Esophagus mucosa (tissue), 1 donor: ENCODE results near the gene TMEM164. TPM values are rescaled to one million over a fixed set of nuclear protein-coding genes. Genes with fewer than 3 reads are reported as not detected.
A peak's percentile ranks its signal among the peaks of the same experiment; 100 is the strongest.

Experiments
- ATAC-seq: fragments of 200-7000 bp; cut with Tn5 transposase; one replicate; pipeline ENCODE4 v1.9.1; 2020
- total RNA-seq: library from RNA; stranded (reverse); gene quantifications from one replicate; pipeline ENCODE4 v1.2.4, GENCODE V29; 2023
- donor health status: DM: yes; HTN: yes; CAD: no.

TMEM164 gene
- total RNA-seq, 1 donor from 2014 or later = 22.4 TPM

DNA sequence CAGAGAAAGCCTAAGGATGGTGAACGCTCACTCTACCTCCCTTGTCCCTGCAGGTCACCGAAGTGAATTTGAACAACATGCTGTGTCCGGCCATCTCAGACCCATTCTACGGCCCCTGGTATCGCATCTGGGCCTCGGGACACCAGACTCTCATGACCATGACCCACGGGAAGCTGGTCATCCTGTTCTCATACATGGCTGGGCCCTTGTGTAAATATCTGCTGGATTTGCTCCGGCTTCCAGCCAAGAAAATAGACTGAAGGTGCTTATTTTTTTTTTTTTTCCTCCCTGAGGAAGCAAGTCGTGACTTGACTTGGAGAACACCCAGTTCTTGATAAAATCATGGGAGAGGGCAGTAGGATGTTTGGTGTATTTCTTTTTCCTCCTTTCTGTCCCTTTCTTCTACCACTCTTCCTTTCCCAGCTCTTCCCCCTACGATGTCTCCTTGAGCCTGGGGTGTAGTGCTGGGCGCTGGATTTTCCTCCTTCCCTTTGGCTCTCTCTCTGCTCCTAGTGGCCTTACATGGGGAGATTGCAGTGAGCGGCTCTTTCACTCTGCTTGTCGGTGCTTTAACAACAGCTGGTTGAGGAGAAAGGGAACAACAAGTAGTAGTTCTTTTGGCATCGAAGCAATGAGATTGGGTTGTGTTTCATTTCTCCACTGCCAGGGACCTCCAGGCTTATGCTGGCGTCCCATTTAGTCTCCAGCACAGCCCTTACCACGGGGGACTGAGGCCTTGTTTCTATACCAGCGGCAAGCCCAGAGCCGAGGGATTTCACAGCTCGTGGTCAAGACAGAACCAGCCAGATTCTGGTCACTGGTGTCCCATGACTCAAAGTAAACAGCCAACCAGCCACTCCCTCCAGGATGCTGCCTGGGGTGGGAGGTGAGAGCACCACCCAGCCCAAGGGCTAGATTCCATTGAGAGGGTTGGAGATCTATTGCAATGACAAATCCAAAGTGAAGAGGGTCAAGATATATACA, 170.6 kb downstream of the TMEM164 start:
- peak; percentile 57 for ATAC-seq

DNA sequence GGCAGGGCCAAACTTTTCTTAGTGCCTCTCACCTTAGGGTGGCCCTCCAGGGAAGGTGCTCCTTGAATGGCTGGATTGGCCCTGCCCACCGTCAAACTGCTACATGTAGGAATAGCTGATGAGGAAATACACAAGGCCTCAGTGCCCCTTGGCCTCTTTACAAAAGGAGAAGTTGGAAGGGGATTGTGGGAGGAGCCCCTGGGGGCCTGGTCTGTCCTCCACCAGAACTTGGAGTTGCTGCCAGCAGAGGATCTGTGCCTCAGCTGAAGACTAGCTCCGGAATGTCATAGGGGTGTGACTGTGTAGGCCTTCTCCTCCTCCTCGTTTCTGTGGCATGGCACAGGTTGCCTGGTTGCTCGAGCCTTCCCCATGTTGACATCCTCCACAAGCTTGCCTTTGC, 172.2 kb downstream of the TMEM164 start:
- no peak for ATAC-seq

DNA sequence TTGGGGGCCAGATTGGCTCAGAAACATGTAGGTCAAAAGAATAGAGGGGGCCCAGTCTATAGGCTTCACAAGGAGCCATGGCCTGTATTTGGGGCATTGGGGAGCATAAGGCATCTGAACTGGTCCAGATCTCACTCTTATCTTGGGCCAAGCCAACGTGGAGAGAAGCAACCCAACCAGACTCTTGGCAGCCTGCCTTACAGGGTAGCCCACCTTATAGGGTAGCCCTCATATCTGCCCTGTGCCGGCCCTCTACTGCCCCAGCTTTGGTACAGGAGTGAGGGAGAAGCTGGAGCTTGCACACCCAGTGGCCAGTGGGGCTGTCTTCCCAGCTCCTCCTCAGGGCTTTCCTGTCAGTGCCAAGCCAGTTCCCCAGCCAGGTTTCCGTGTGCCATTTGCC, 172.8 kb downstream of the TMEM164 start:
- ATAC-seq = no peak

DNA sequence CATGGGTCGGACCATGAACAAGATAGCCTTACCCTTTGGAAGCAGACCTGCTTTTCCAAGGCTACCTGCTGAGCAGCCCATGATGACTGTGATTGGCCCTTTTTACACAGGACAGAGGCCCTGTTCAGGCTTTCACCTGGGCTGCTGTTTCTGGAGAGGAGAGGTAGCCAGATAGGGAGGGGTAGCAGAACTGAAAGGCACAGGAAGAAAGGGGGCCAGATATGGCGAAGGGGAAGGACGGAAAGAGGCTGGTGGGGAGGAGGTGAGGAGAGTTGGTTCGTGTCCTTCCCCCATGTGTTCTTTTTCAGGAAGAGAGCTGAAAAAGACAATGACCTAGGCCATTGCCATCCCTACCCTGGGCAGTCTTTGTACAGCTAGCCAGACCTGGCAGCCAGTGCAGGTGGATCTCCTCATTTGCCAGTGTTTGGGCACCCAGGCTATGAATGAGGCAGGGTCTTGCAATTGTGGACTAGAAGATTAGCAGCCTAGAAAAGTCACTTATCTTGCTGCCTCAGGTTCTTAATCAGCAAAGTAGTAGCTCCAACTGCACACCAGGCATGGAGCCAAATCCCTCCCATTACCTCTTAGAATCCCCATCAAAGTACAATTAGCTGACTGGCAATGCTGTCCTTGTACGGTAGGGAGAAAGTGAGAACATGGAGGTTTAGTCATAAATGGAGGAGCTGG, 175.4 kb downstream of the TMEM164 start:
- no peak for ATAC-seq

DNA sequence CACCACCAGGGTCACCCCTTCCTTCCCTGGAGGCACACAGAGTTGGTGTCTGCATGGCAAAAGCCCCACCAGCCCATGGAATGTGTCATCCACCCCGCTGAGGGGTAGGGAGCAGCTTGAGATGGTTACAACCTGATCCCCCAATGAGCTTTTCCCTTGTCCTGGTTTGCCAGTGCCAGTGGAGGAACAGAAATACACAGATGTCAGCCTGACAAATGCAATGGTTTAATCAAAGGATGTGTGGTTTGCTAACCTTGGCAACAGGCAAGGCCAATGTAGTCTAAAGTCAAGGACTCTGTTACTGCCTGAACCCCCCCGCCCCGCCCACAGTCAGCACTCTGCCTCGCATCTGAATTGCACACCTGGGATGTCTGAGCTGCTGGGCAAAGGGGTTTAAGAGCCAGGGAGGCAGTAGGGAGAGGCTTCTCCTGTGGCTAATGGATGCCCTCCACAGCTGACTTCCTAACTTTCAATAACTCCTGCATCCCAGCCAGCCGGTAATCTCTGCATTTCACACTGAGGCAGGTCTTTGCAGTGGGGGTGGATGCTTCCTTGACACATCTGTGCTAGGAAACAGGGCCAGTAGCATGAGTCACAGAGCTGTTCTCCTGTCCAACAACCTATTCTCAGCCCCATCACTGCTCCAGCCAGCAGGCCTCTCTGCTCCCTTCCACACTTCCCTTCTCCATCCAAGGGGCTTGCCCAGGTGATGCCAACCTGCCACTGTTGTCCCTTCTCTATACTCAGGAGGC, 177.4 kb downstream of the TMEM164 start:
- ATAC-seq = peak; percentile 69

DNA sequence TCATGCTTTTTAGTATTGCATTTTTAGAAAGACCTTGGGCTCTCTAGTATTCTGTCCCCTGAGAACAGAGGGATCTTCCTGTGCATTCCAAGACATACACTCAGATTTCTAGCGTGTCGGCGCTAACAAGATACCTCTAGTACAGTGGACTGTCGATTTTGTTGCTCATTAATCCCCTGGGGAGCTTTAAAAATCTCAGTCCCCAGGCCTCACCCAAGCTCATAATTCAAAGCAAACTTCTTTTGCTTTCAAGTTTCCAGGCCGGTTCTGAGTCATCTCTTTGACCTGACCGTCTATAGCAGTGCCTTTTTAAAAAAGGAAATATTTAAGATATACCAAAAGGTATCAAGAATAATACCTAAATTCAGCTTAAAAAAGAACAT, 178.0 kb downstream of the TMEM164 start:
- ATAC-seq = peak; percentile 37

DNA sequence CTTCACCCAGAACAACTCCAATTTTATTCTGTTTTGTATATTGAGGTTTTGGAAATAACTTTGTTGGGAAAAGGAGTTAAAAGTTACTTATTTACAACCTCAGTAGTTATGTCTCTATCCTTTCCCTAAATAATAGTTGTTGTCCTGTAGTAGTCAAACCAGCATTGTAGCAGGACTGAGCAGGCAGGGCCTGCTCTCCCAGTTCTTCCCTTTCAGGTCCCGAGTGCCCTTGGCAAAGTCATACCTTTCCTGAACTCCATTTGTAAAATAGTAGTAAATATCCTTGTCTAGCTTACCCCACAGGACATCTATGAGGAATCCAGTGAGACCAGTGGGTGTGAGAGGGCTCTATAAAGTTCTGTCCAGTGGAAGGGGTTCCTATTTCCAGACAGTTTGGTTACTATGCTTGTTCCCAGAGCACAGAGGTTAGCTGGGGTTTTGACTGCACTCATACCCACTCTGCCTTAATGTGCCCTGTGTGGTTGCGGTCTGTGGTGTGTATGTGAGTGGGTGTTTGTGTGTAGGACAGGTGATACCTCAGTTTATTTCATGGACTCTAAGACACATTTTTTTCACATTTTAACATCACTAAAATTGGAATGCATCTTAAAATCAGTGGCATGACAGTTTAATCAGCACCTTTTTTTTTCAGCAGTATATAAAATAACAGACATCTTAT, 178.7 kb downstream of the TMEM164 start:
- peak; percentile 64 for ATAC-seq

DNA sequence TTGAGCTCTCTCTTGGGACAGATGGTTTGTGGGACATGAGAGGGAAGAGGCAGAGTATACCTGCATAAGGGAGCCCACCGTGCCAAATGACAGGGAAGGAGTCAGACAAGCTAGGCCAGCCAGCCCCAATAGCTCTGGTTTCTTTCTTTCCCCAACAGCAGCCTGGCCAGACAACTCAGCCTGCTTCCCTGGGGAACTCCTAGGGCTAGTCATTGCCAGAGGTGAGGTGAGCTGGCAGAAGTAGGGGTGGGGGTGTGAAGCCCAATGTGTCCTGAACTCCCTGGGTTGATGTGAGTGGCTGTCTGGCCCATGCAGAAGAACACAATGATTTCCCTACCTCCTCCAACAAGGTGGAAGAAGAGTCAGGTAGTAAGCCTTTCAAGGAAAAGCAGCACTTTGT, 179.4 kb downstream of the TMEM164 start:
- peak; percentile 39 for ATAC-seq

DNA sequence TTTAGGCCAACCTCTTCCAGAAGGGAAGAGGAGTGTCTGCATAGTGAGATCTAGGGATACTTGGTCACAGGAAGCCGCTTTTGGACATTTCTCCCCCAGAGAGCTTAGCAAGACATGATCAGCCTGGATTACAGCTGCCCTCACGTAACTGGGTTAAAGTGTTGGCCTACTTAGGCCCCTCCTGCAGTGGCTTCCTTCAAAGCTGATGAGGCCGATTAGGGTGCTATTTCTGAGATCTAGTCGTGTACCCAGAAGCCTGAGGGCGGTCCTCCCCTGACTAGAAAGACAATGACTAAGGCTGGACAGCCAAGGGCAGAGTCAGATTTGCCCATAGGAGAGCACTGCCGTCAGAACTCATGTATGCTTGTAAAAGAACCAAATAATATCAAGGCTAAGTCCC, 180.0 kb downstream of the TMEM164 start:
- ATAC-seq = no peak

DNA sequence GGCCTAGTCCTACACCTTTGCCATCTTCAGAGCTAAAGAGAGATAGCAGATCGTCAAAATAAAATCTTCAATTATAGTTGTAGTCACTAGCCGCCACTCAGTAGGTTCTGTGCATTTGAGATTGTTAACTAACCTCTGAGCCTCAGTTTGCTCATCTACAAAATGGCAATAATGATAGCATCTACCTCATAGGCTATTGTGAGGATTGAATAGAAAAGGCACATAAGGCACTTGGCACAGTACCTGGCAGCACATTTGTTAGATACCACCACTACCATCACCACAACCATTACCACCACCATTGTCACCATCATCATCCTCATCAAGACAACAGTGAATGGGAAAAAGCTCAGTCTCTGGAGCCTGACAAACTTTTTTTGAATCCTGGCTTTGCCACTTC, 180.4 kb downstream of the TMEM164 start:
- no peak for ATAC-seq

DNA sequence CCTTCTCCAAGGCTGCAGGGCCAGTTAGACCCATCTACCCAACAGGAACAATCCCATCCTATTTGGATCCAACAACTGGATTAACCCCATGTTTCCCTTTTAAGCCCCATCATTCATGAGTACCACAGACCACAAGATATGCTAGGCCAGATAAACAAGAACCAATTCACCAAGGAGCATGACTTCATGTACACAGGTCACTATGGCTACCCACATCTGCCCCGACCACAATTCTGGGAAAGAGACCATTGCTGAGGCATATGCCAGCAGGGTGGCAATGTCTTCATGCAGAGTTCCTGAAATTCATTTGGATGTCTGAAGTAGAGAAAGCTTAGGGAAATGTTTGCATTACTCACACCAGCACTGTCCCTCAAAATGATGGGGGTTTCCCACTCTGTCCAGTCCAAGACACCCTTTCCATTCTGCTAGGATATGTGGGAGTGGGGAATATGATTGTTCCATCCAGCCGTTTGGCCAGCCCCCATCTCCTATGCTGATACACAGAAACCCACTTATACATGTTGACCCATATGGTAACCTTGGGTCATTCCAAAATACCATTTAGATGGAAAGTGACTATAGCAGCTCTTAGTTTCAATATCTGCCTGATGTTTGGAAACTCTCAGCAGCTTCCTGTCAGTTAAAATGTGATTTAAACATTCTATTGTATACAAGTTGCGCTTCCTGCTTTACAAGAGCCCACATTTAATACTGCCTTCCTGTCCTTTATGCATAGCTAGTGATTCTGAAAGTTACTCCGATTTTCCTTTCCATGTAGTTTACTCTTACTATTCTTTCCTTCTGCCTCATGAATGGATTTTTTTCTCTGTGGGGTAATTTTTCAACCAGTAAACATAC, 186.0 kb downstream of the TMEM164 start:
- ATAC-seq = no peak

DNA sequence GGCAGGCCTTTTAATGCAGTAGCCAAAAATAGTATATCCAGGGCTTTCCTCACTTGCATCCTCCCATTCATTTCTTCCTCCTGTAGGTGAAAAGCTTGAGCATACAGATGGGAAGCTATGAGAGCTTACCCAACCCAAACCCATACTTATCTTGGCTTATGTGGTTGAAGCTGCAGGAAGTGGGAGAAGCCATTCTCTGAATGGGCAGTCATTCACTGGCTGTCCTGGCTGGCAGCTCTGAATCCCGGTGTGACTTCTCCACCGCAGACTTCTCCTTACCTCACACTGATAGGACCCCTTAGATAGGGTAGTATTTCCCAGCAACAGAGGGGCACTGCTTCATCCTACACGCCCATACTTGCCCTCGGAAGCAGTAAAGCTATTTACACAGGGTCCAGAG, 189.6 kb downstream of the TMEM164 start:
- ATAC-seq = no peak

DNA sequence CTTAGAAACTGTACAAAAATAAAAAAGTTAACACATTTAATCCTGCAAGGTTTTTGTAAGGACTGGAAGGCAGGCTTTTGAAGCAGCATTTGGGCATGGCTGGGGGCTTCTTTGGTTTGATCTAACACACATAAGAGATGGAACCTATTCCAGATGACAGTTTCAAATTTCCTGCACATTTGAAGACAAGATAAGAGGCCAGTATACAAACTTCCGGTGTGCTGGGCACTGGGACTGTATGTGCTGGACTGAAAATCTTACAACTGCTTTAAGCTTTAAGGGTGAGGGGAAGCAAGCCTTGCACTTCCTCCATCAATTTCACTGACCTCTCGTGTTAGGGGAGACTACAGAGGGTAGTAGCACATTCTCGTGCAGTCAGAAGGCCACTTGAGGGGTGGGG, 192.1 kb downstream of the TMEM164 start:
- ATAC-seq = no peak

DNA sequence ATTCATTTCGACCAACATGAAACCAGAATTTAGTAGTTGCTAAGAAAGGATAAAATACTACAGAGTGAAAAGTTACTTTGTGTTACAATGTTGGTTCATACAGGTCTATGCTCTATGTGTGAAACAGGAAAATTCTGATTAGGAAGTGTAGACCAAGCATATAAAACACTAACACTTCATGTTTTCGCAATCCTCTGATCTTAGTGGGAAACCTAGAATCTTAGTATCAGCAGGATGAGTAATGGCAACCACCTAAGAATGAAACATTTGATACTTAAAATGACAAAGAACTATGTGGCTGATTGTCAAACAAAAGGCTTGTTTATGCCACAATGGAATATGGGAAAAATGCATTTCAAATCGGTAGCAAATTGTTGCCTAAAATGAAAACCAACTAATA, 198.9 kb downstream of the TMEM164 start:
- no peak for ATAC-seq

DNA sequence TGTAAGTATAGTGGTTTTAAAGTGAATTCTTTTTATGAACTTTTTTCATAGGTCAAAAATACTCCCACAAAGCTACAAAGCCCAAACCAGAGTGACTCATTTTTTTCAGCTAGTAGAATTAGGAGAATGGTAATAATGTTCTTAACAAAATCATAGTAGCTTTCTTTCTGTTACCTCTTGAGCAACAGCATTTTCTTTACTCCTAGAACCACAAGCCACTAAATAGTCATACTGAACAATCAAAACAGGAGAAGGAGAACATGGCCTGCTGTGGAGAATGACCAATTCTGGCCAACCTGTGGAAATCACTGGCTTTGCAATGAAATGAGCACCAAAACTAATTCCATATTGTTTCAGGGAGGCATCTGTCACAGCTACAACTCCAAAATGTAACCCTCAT, 202.1 kb downstream of the TMEM164 start:
- no peak for ATAC-seq

DNA sequence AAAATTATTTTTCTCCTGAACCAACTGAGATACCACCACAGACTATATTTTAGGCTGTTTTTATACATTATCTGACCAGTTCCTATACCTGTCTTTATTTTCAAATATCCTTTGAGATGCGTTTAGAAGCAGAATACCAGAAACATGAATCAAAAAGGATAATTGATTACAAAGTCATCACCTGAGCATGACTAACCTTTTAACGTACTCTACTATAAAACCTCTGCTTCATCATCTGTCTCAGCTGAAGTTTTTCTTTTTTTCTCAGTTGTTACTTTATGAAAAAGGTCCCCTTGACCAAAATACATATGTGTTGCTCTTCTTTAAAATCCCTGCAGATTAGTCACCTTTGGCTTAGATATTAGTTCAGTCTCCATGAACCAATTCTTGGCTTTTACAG, 205.2 kb downstream of the TMEM164 start:
- no peak for ATAC-seq

DNA sequence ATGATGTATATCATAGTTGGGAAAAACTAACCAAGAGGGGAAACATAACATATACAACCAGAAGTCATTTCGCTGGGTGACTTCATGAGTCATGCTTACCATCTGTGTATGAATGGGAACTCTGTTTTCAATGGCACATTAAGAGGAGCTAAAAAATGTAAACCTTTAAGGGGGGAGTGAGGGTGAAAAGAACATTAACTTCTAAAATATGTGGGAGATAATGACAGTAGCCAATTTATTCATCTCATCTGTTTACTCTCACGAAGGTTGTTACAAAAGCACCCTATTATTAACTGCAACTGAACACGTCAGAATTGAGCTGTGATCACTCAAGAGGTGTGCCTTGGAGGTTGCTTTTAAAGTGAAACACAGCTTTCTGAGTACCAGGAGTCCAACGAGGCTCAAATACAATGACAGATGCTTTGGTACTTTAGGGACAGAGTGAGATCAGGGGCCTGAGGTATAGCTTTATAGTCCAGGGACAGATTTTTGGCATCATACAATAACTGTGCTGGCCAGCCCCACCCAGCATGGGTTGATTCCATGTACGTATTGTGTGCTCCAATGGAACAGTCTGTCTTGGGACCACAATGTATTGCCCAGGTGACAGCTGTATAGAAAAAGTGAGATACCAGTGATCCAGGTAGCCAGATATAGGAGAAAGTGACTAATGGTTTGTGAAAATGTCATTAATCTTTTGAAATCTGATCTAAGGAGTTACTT, 207.7 kb downstream of the TMEM164 start:
- peak; percentile 41 for ATAC-seq

DNA sequence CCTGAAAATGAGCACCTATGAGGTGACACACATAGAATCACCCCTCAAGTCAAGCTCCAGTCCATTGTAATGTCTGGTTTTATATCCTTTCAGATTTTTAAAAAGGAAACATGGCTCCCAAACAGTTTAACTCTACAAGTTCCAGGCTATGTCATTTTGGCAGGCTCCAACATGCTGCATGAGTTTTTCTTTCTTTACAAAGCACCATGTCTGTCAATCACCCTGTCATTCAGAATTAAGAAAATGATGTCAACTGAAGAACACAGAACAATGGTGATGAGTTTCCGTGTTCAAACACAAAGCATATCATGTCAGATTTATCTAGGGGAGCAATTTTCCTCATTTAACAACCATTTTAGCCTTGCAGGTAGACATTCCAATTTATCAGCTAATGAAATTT, 208.4 kb downstream of the TMEM164 start:
- ATAC-seq = peak; percentile 54

DNA sequence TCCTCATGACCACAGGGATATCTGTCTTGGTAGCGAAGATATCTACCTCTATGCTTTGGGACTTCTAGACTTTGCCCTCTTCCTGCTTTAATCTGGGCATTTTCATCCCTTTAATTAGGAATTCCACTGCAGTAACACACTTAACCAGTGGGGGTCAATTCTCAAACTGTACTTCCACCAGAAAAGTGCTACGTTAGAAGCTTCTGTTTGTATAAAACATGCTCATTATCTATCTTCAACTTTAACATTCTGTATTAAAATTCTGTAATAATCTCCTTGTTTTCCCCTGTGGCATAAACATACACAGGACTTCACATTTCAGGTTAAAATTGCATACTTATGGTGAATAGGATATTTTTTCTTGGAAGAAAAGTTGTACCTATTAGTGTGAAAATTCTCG, 209.4 kb downstream of the TMEM164 start:
- ATAC-seq = no peak

DNA sequence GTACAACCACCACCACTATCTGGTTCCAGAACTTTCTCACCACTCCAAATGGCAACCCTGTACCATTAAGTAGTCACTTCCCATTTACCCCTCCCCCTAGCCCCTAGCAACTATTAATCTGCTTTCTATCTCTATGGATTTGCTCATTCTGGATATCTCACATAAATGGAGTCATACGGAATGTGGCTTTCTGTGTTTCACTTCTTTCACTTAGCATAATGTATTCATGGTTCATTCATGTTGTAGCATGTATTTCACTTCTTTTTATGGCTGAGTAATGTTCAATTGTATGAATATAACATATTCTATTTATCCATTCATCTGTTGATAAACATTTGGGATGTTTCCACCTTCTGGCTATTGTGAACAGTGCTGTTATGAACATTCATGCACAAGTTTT, 210.3 kb downstream of the TMEM164 start:
- ATAC-seq = no peak

DNA sequence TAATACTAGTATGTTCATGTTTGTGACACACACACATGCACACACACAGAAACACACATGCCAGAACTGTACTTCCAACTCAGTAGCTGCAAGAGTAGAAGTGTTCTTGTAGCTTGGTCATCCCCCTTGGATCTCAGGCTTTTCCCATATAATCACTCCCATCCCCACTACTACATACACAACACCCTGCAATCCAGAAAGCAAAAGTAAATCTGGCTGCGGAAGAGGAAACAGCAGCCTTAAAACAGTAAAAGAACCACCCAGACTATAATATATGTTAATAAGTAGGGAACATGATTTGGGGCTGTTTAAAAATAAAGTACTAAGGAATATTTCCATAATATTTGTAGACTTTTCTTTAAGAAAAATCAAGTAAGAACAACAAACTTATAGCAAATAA, 211.8 kb downstream of the TMEM164 start:
- no peak for ATAC-seq
